ENCODE measurements around the gene HSPA8. TPM values are rescaled to one million over a fixed set of nuclear protein-coding genes. Genes with fewer than 3 reads are reported as not detected.
A peak's percentile ranks its signal among the peaks of the same experiment; 100 is the strongest.

HSPA8 gene
- total and polyA plus RNA-seq, 5 donors, result 275 to 1,250 (median 810) TPM

DNA sequence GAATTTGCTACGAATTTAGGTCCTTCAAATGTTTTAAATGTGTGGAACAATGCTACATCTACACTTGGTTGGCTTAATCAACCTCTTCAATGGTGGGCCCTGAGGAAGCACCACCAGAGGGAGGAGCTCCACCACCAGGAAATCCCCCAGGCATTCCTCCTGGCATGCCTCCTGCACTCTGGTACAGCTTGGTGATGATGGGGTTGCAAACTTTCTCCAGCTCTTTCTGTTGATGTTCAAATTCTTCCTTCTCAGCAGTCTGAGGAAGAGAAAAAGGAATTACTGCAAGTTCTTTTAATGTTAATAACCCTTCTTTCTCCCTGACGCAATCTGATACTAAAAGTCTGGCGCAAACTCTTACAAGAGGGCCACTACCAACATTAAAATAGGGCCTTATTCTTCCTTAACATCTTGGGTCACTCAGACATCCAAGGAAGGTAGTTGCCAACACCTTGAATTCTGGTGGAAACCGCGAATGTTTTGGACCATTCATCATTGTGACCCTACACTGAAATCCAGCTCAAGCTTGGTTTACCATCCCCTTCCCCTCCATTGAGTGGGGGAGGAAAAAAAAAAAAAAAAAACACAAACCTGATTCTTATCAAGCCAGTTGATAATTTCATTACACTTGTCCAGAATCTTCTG, 4.2 kb downstream of the HSPA8 start:
- no peak overlapping the region for H3K27ac ChIP-seq (ENCODE audit: low read length)
- 70% methylated on average over 5 of the region's 5 CpGs for WGBS
- intact Hi-C loops (cut with DNase I), result loop anchor here in 2 of 4 donors (10.0 kb wide), 1 partner anchor 193 kb away; no protein-coding TSS in a partner anchor
- no peaks in the 10 kb centered on the region for H3K27me3 ChIP-seq (ENCODE audit: control insufficient read depth, insufficient read depth)
- H3K4me3 ChIP-seq (ENCODE audit: low read length), result no peak overlapping the region
- H3K4me1 ChIP-seq (ENCODE audit: control insufficient read depth, insufficient read depth, low read length), result peaks cover 5% of the 10 kb centered on the region
- DNase-seq, result no peak
- H3K9me3 ChIP-seq (ENCODE audit: control insufficient read depth, low read length), result no peaks in the 10 kb centered on the region
- no peak for ATAC-seq

DNA sequence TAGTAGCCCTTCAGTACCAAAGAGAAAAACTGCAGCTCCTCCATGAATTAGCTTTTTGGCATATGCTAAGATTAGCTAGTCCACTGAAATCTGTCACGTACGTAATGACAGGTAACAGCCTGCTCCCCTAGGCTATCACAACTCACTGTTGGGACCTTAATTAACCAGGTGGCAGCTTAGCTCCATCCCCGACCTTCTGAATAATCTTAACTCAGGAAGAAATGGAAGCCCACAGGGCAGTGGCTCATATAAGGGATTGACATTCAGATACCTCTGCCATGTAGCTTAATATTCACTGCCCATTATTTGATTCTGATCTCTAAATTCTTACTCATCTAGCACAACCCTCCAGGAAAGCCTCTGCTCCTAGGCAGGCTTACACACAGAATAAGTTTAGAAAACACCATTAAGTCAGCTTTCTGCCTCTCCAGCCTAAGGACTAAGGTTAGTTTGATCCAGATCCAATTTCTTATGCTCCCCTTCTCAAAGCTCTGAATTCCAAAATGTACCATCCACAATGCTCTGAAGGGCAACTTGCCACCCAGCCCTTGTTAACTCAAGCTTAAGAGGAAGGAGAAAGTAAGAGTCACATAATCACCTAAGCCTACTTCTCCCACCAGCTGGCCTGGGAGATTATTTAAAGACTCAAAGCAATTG, 5.0 kb downstream of the HSPA8 start:
- 46% methylated on average over 3 of the region's 3 CpGs for WGBS
- Histone ChIP-seq H3K27ac (ENCODE audit: low read length) (no peak overlapping the region), H3K27me3 (ENCODE audit: control insufficient read depth, insufficient read depth) (no peaks in the 10 kb centered on the region), H3K4me1 (ENCODE audit: control insufficient read depth, insufficient read depth, low read length) (peaks cover 5% of the 10 kb centered on the region), H3K4me3 (ENCODE audit: low read length) (no peak overlapping the region), H3K9me3 (ENCODE audit: control insufficient read depth, low read length) (no peaks in the 10 kb centered on the region)
- intact Hi-C loops (cut with DNase I), result loop anchor here in 2 of 4 donors (10.0 kb wide), 1 partner anchor 192 kb away; no protein-coding TSS in a partner anchor
- ATAC-seq (no peak), DNase-seq (no peak)

DNA sequence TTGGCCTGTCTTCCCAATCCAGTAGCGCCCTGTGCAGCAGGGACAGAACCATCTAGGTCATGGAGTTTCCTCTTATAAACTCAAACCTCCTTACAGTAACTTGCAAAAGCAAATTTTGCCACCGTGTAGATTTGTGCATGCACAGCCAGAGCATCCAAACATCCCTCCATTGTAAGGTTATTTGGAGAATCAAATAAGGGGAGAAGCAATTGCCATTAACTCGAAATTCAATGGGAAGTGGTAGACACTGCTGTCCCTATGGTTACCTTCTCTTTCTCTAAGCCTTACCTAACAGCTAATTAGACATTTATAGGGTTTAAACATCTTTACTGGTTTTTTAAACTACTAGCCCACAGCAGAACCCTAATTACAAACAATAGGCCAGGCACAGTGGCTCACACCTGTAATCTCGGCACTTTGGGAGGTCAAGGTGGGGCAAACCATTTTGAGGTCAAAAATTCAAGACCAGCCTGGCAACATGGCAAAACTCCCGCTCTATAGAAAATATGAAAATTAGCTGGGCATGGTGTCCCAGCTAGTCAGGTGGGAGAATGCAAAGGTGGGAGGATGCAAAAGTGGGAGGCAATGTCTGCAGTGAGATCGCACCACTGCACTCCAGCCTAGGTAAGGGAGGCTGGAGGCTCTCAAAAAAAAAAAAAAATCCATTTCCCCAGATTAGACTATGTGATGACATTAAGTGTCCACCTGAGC, 6.6 kb downstream of the HSPA8 start:
- Histone ChIP-seq H3K27me3 (ENCODE audit: control insufficient read depth, insufficient read depth) (no peaks in the 10 kb centered on the region), H3K4me1 (ENCODE audit: control insufficient read depth, insufficient read depth, low read length) (peaks cover 5% of the 10 kb centered on the region), H3K4me3 (ENCODE audit: low read length) (no peak overlapping the region), H3K27ac (ENCODE audit: low read length) (no peak overlapping the region), H3K9me3 (ENCODE audit: control insufficient read depth, low read length) (no peaks in the 10 kb centered on the region)
- DNase-seq (no peak), ATAC-seq (peak in 1 of 2 donors; percentile 3)
- intact Hi-C loops (cut with DNase I), result loop anchor here in 2 of 4 donors (10.0 kb wide), 1 partner anchor 191 kb away; no protein-coding TSS in a partner anchor
- 65% methylated on average over 6 of the region's 6 CpGs for WGBS

DNA sequence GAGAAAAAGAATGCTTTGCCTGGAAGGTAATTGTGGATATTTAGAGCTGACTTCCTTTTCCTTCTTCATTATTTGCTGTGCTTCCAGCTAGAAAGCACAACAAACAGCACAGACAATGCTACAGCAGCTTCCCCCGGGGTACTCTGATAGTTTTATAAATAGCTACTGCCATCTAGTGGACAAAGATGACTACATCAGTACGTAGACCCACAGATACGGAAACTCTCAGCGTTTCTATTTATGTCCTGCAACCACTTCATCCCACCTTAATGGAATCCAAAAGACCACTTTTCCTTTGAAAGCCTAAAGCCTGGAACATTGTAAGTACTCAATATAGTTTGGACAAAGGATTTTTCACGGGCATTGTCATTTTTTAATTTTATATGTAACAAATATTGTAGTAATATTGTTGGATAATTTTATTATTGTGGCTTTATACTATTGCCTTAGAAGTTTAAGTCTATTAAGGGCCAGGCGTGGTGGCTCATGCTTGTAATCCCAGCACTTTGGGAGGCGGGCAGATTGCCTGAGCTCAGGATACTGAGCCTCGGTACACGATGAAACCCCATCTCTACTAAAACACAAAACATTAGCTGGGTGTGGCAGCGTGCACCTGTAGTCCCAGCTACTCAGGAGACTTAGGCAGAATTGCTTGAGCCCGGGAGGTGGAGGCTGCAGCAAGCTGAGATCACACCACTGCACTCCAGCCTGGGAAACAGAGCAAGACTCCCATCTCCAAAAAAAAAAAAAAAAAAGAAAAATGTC, 7.5 kb downstream of the HSPA8 start:
- H3K27ac ChIP-seq (ENCODE audit: low read length), result no peak overlapping the region
- H3K4me1 ChIP-seq (ENCODE audit: control insufficient read depth, insufficient read depth, low read length), result peaks cover 5% of the 10 kb centered on the region
- WGBS, result 25% methylated on average over 11 of the region's 11 CpGs
- no peak overlapping the region for H3K4me3 ChIP-seq (ENCODE audit: low read length)
- ATAC-seq (peak; percentile 84 to 85), DNase-seq (no peak)
- no peaks in the 10 kb centered on the region for H3K9me3 ChIP-seq (ENCODE audit: control insufficient read depth, low read length)
- no peaks in the 10 kb centered on the region for H3K27me3 ChIP-seq (ENCODE audit: control insufficient read depth, insufficient read depth)
- intact Hi-C loops (cut with DNase I), result loop anchor here in 2 of 4 donors (10.0 kb wide), 1 partner anchor 190 kb away; no protein-coding TSS in a partner anchor

DNA sequence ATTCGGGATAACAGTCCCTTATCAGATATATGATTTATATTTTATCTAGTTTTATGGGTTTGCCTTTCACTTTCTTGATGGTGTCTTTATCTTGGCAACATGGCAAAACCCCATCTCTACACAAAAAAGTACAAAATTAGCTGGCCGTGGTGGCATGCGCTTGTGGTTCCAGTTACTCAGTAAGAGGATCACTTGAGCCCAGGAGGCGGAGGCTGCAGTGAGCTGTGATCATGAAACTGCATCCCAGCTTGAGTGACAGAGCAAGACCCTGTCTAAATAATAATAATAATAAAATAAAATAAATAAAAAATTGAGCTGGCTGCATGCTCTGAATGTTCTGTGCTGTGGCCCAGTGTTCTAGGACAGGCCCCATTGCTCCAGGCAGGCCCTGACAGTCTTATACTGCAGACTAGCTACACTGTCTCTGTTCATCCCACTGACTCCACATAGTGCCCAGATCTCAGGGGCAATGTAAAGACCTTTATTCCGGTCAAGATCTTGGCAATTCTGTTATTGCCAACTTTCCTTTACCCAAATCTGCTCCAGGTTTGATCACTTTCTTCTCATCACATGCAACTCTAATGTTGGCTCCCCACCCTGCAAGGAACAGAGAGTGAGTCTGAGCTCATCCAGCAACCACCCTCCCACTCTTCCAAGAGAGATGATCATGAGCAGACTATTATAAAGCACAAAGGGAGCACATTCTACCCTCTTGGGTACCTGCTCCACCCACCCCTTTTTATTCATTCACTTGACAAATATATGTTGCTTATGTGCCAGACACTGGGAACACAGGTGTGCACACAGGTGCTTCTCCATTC, 8.8 kb downstream of the HSPA8 start:
- no peak overlapping the region for H3K4me3 ChIP-seq (ENCODE audit: low read length)
- no peaks in the 10 kb centered on the region for H3K9me3 ChIP-seq (ENCODE audit: control insufficient read depth, low read length)
- DNase-seq (no peak), ATAC-seq (peak; percentile 8 to 13)
- H3K4me1 ChIP-seq (ENCODE audit: control insufficient read depth, insufficient read depth, low read length), result no peaks in the 10 kb centered on the region
- intact Hi-C loops (cut with DNase I), result loop anchor here in 2 of 4 donors (10.0 kb wide), 1 partner anchor 188 kb away; no protein-coding TSS in a partner anchor
- 94% methylated on average over 5 of the region's 5 CpGs for WGBS
- H3K27me3 ChIP-seq (ENCODE audit: control insufficient read depth, insufficient read depth), result no peaks in the 10 kb centered on the region
- no peak overlapping the region for H3K27ac ChIP-seq (ENCODE audit: low read length)

DNA sequence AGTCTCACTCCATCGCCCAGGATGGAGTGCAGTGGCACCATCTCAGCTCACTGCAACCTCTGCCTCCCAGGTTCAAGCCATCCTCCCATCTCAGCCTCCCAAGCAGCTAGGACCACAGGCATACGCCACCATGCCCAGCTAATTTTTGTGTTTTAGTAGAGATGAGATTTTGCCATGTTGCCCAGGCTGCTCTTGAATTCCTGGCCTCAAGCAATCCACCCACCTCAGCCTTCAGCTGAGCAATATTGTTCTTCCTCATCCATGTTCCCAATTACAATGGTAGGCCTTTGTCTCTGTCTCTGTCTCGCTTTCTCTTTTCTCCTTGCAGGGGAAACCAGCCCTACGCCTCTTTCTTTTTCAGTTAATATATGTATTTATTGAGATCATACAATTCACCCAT, 10.3 kb downstream of the HSPA8 start:
- Histone ChIP-seq H3K4me3 (ENCODE audit: low read length) (no peak overlapping the region), H3K27ac (ENCODE audit: low read length) (no peak overlapping the region), H3K27me3 (ENCODE audit: control insufficient read depth, insufficient read depth) (no peaks in the 10 kb centered on the region), H3K9me3 (ENCODE audit: control insufficient read depth, low read length) (no peaks in the 10 kb centered on the region), H3K4me1 (ENCODE audit: control insufficient read depth, insufficient read depth, low read length) (no peaks in the 10 kb centered on the region)
- ATAC-seq (no peak), DNase-seq (no peak)
- 98% methylated on average over 4 of the region's 4 CpGs for WGBS
- intact Hi-C loops (cut with DNase I), result loop anchor here in 2 of 4 donors (10.0 kb wide), 1 partner anchor 187 kb away; no protein-coding TSS in a partner anchor

DNA sequence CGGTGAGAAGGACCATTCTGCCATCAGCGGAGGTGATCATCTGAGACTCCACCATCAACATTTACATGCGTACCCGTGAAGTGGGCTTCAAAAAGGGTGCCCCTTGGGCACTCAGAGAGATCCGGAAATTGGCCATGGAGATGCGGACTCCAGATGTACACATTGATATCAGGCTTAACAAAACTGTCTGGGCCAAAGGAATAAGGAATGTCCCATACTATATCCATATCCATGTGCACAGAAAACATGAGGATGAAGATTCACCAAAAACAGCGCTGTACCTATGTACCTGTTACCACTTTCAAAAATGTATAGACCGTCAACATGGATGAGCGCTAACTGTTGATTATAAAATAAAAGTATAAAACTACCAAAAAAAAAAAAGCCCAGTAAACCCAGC, 10.8 kb downstream of the HSPA8 start:
- Histone ChIP-seq H3K9me3 (ENCODE audit: control insufficient read depth, low read length) (no peaks in the 10 kb centered on the region), H3K4me3 (ENCODE audit: low read length) (no peak overlapping the region), H3K4me1 (ENCODE audit: control insufficient read depth, insufficient read depth, low read length) (no peaks in the 10 kb centered on the region), H3K27ac (ENCODE audit: low read length) (no peak overlapping the region), H3K27me3 (ENCODE audit: control insufficient read depth, insufficient read depth) (no peaks in the 10 kb centered on the region)
- ATAC-seq (no peak), DNase-seq (no peak)
- WGBS, result 94% methylated on average over 9 of the region's 9 CpGs
- intact Hi-C loops (cut with DNase I), result loop anchor here in 2 of 4 donors (10.0 kb wide), 1 partner anchor 186 kb away; no protein-coding TSS in a partner anchor

DNA sequence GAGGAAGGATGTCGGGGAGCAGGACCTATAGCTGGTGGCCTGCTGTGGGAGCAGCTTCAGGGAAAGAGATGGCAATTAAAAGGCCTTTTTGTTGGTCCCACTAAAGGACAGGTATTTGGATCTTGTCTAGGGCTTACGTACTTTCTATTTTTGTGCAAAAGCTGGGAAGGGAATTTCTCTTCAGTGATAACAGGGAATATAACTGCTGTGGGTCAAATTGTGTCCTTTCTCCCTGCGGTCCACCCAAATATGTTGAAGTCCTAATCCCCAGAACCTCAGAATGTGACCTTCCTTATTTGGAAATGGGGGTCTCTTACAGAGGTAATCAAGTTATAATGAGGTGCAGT, 14.0 kb downstream of the HSPA8 start:
- H3K27ac ChIP-seq (ENCODE audit: low read length), result no peak overlapping the region
- no peak for ATAC-seq

DNA sequence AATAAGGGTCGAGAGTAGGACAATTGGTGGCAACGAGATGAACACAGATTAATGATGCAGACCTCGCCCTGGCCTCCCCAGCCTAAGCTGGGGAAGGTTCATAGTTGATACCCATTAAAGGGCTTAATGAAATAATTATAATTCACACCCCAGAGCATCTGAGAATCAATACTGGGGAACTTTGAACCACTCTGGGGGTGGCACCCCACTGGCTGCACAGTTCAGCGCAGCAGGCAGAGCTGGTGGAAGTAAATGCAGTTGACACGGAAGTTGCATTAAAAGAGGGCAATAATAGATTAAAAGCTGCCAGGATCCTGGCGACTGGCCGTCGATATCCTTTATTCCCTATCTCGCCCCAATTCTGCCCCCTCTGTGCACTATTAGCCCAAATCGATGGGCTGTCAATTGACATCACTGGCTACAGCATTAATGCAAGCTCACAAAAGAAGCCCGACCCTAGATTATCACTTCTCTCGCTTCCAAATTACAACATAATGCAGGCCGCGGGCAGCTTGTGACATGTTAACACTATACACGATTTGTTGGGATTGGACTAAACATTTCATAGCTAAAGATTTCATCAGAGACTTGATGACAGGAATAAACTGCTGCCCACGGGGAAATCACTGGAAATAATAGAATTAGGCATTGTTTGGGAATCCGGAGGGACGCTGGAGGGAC, 14.5 kb downstream of the HSPA8 start:
- ATAC-seq (peak; percentile 15 to 18), DNase-seq (no peak)
- H3K27ac ChIP-seq (ENCODE audit: low read length), result no peak overlapping the region
- H3K9me3 ChIP-seq (ENCODE audit: control insufficient read depth, low read length), result no peaks in the 10 kb centered on the region
- WGBS, result 66% methylated on average over 18 of the region's 18 CpGs
- no peak overlapping the region for H3K4me3 ChIP-seq (ENCODE audit: low read length)
- H3K4me1 ChIP-seq (ENCODE audit: control insufficient read depth, insufficient read depth, low read length), result no peaks in the 10 kb centered on the region
- H3K27me3 ChIP-seq (ENCODE audit: control insufficient read depth, insufficient read depth), result no peaks in the 10 kb centered on the region
- intact Hi-C loops (cut with DNase I), result no loop called here

More for the DNA sequence above, 14.0 kb downstream of the HSPA8 start:
- intact Hi-C loops (cut with DNase I), result no loop called here
- Histone ChIP-seq H3K4me3 (ENCODE audit: low read length) (no peak overlapping the region), H3K27me3 (ENCODE audit: control insufficient read depth, insufficient read depth) (no peaks in the 10 kb centered on the region), H3K4me1 (ENCODE audit: control insufficient read depth, insufficient read depth, low read length) (no peaks in the 10 kb centered on the region), H3K9me3 (ENCODE audit: control insufficient read depth, low read length) (no peaks in the 10 kb centered on the region)
- no peak for DNase-seq
- WGBS, result 55% methylated on average over 3 of the region's 3 CpGs
